ENCODE measurements around the gene MRPL54. TPM values are rescaled to one million over a fixed set of nuclear protein-coding genes. Genes with fewer than 3 reads are reported as not detected.

MRPL54 gene
- total RNA-seq, 1 experiment from 2014 or later = 85.7 TPM

- peaks cover 38% of the 10 kb centered on the region for H3K27me3 Mint-ChIP-seq (ENCODE audit: insufficient read depth, unreplicated experiment)
- no peak overlapping the region for H3K4me3 Mint-ChIP-seq (ENCODE audit: unreplicated experiment)
- no peak for DNase-seq (ENCODE audit: unreplicated experiment)
- no peak for TF ChIP-seq CTCF (IDR thresholded peaks at IDR 0.05; ENCODE audit: unreplicated experiment)
- ChIA-PET CTCF (interaction anchor here (0.6 to 0.7 kb wide), 2 partner anchors 191 to 385 kb away, joined by 4 to 6 read pairs; no protein-coding TSS in a partner anchor), POLR2A (no interaction called here)
- H3K27ac Mint-ChIP-seq (ENCODE audit: low read depth, unreplicated experiment) = no peak overlapping the region
- H3K36me3 Mint-ChIP-seq (ENCODE audit: insufficient read depth, unreplicated experiment) = peaks cover 6% of the 10 kb centered on the region
- BruUV-seq (replicated peaks) = no TSS peak
- intact Hi-C loops (cut with micrococcal nuclease) = no loop called here
- H3K9me3 Mint-ChIP-seq (ENCODE audit: unreplicated experiment) = no peaks in the 10 kb centered on the region
- no peaks in the 10 kb centered on the region for H3K4me1 Mint-ChIP-seq (ENCODE audit: insufficient read depth, unreplicated experiment)
Observed at GRCh38 chr19:3804429-3804828, 41.9 kb downstream of the MRPL54 start.

- Mint-ChIP-seq H3K9me3 (ENCODE audit: unreplicated experiment) (no peaks in the 10 kb centered on the region), H3K4me3 (ENCODE audit: unreplicated experiment) (no peak overlapping the region), H3K4me1 (ENCODE audit: insufficient read depth, unreplicated experiment) (no peaks in the 10 kb centered on the region), H3K27me3 (ENCODE audit: insufficient read depth, unreplicated experiment) (peaks cover 24% of the 10 kb centered on the region), H3K36me3 (ENCODE audit: insufficient read depth, unreplicated experiment) (peaks cover 6% of the 10 kb centered on the region), H3K27ac (ENCODE audit: low read depth, unreplicated experiment) (no peak overlapping the region)
- no TSS peak for BruUV-seq (replicated peaks)
- no peak for TF ChIP-seq CTCF (IDR thresholded peaks at IDR 0.05; ENCODE audit: unreplicated experiment)
- CTCF ChIA-PET = no interaction called here
- POLR2A ChIA-PET = interaction anchor here (0.6 kb wide), 1 partner anchor 17 kb away, joined by 5 read pairs; no protein-coding TSS in a partner anchor
- intact Hi-C loops (cut with micrococcal nuclease) = no loop called here
- DNase-seq (ENCODE audit: unreplicated experiment) = no peak
Observed at GRCh38 chr19:3805859-3806258, 43.4 kb downstream of the MRPL54 start.

GRCh38 chr19:3807131-3807480 is 44.6 kb downstream of the MRPL54 start:
- no peaks in the 10 kb centered on the region for H3K9me3 Mint-ChIP-seq (ENCODE audit: unreplicated experiment)
- peaks cover 6% of the 10 kb centered on the region for H3K36me3 Mint-ChIP-seq (ENCODE audit: insufficient read depth, unreplicated experiment)
- no TSS peak for BruUV-seq (replicated peaks)
- ChIA-PET CTCF (no interaction called here), POLR2A (no interaction called here)
- intact Hi-C loops (cut with micrococcal nuclease) = no loop called here
- no peak for DNase-seq (ENCODE audit: unreplicated experiment)
- H3K4me3 Mint-ChIP-seq (ENCODE audit: unreplicated experiment) = no peak overlapping the region
- no peaks in the 10 kb centered on the region for H3K4me1 Mint-ChIP-seq (ENCODE audit: insufficient read depth, unreplicated experiment)
- no peak for TF ChIP-seq CTCF (IDR thresholded peaks at IDR 0.05; ENCODE audit: unreplicated experiment)
- H3K27ac Mint-ChIP-seq (ENCODE audit: low read depth, unreplicated experiment) = no peak overlapping the region
- H3K27me3 Mint-ChIP-seq (ENCODE audit: insufficient read depth, unreplicated experiment) = peaks cover 14% of the 10 kb centered on the region

- Mint-ChIP-seq H3K4me3 (ENCODE audit: unreplicated experiment) (no peak overlapping the region), H3K9me3 (ENCODE audit: unreplicated experiment) (no peaks in the 10 kb centered on the region), H3K36me3 (ENCODE audit: insufficient read depth, unreplicated experiment) (peaks cover 6% of the 10 kb centered on the region), H3K4me1 (ENCODE audit: insufficient read depth, unreplicated experiment) (no peaks in the 10 kb centered on the region), H3K27me3 (ENCODE audit: insufficient read depth, unreplicated experiment) (peaks cover 8% of the 10 kb centered on the region), H3K27ac (ENCODE audit: low read depth, unreplicated experiment) (no peak overlapping the region)
- ChIA-PET POLR2A (no interaction called here), CTCF (no interaction called here)
- BruUV-seq (replicated peaks) = no TSS peak
- no peak for DNase-seq (ENCODE audit: unreplicated experiment)
- no peak for TF ChIP-seq CTCF (IDR thresholded peaks at IDR 0.05; ENCODE audit: unreplicated experiment)
- intact Hi-C loops (cut with micrococcal nuclease) = no loop called here
Observed at GRCh38 chr19:3807574-3808354, 45.3 kb downstream of the MRPL54 start.
